ENCODE measurements around the gene MSI2.

DNA sequence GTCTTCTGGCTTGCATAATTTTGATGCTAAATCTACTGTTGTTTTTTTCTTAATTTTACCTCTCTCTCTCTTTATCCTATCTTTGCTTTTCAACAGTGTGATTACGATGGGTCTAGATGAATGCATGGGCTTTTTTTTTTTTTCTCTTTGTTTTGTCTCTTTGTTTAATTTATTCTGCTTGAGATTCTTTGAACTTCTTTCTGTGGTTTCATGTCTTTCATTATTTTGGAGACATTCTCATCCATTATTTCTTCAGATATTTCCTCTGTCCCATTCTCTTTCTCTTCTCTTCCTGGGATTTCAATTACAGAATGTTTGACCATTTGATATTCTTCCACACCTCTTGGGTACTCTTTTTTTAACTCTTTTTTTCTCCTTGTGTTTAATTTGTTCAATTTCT lies 436.4 kb downstream of the MSI2 start:
- TF ChIP-seq CTCF (IDR thresholded peaks at IDR 0.05) (no peak), POLR2A (IDR thresholded peaks at IDR 0.05) (no peak)
